ENCODE measurements around the gene SERPINB2.

DNA sequence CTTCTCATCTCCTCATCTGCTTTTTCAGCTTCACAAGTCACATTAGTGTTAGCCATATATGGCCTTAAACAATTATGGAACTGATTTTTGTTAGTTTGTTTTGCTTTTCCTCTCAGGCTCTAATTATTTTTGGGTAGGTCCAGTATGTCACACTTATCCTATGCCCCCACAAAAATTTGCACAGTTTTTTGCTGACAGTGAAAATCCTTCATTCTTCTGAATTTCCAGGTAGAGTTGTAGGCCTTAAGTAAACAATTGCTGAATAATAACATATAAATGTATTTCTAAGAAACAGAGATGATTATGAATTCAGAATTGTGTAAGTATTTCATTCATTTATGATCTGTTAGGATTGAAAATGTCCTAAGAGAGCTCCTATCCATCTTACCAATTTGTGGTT, 11.7 kb downstream of the SERPINB2 start:
- no peak for TF ChIP-seq SP1 (IDR thresholded peaks at IDR 0.05; ENCODE audit: low read depth)
- TF ChIP-seq, protein P1, sequence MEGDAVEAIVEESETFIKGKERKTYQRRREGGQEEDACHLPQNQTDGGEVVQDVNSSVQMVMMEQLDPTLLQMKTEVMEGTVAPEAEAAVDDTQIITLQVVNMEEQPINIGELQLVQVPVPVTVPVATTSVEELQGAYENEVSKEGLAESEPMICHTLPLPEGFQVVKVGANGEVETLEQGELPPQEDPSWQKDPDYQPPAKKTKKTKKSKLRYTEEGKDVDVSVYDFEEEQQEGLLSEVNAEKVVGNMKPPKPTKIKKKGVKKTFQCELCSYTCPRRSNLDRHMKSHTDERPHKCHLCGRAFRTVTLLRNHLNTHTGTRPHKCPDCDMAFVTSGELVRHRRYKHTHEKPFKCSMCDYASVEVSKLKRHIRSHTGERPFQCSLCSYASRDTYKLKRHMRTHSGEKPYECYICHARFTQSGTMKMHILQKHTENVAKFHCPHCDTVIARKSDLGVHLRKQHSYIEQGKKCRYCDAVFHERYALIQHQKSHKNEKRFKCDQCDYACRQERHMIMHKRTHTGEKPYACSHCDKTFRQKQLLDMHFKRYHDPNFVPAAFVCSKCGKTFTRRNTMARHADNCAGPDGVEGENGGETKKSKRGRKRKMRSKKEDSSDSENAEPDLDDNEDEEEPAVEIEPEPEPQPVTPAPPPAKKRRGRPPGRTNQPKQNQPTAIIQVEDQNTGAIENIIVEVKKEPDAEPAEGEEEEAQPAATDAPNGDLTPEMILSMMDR (IDR thresholded peaks at IDR 0.05 in 2 of 3, conservative IDR thresholded peaks at IDR 0.05 in 1 of 3; ENCODE audit: borderline replicate concordance in 1 of 3, insufficient read depth in 1 of 3, low read depth in 2 of 3, low read length in 2 of 3) = no peak
